Duodenal mucosa (tissue), 2 donors: ENCODE measurements around the gene ACBD4.

Source experiments
- H3K27ac ChIP-seq: one replicate; pipeline ENCODE4 v1.7.0; 2013; ENCODE audit warnings: low read depth, low read length
- H3K27me3 ChIP-seq, 2 donors: one replicate each; pipeline ENCODE4 v1.7.0; 2013; ENCODE audit warnings: low read length in 2 of 2, control low read depth in 1 of 2; ENCODE audit not compliant: insufficient read depth in 2 of 2, control insufficient read depth in 1 of 2
- H3K36me3 ChIP-seq, 2 donors: one replicate each; pipeline ENCODE4 v1.7.0; 2013; ENCODE audit warnings: low read length in 2 of 2, control low read depth in 1 of 2; ENCODE audit not compliant: insufficient read depth in 2 of 2, control insufficient read depth in 1 of 2
- H3K4me1 ChIP-seq, 2 donors: one replicate each; pipeline ENCODE4 v1.7.0; 2013; ENCODE audit warnings: low read length in 2 of 2, control low read depth in 1 of 2; ENCODE audit not compliant: insufficient read depth in 2 of 2, control insufficient read depth in 1 of 2
- H3K4me3 ChIP-seq, 2 donors: one replicate each; pipeline ENCODE4 v1.7.0; 2013; ENCODE audit warnings: low read length in 2 of 2, low read depth in 1 of 2
- H3K9ac ChIP-seq, 2 donors: one replicate each; pipeline ENCODE4 v1.7.0; 2013; ENCODE audit warnings: low read length in 2 of 2, low read depth in 1 of 2
- H3K9me3 ChIP-seq, 2 donors: one replicate each; pipeline ENCODE4 v1.7.0; 2013; ENCODE audit warnings: low read length in 2 of 2, control low read depth in 1 of 2; ENCODE audit not compliant: control insufficient read depth in 1 of 2

Gene ACBD4

DNA sequence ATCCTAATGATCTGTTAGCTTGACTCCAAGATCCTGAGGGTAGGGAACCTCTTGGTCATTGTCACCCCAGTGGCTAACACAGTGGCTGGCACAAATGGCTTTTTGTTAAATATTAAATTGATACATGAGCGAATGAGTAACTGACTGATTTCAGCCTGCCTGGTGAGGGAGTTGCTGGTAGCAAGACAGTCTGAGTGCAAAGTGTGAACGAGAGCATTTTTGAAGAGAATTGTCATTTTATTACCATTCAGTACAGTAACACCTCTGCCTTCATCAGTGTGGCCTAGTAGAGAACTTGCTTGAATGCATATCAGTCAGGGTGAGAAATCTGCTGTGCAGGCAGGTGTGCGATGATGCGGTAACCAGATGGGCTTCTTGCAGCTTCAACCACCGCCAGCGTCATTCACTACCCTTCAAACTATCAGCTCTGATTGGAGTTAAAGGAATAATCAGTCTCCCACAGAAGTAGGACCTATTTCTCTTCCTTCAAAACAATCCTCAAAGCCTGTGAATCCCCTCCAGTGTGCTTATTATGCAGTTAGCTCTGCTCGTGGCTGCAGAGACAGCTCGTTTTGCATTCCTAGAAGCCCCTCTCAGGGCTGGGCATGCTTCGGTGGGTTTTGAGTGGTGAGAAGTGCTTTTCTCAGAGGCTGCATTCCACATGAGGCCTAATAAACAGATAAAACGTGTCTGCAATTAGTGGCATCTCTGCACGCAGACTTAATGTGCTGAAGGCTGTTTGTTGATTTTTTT lies 55.2 kb downstream of the ACBD4 start:
- no peak overlapping the region for H3K9ac ChIP-seq
- H3K27ac ChIP-seq = no peak overlapping the region
- no peak overlapping the region for H3K4me3 ChIP-seq
- H3K4me1 ChIP-seq = peaks cover 0 to 4% of the 10 kb centered on the region in 2 donors
- H3K36me3 ChIP-seq = no peaks in the 10 kb centered on the region
- no peaks in the 10 kb centered on the region for H3K27me3 ChIP-seq
- no peaks in the 10 kb centered on the region for H3K9me3 ChIP-seq
